HG02870 (cell line): ENCODE results near the gene HIPK4.
"Not testable (repeated sequence)": the region's sequence is repeated elsewhere in the genome, so short reads cannot be mapped to it uniquely, and the experiment has no call there.

Source experiments
- ATAC-seq: cut with Tn5 transposase; IDR thresholded peaks from one replicate; pipeline ENCODE4 v1.9.1; 2021; ENCODE audit warnings: mild to moderate bottlenecking, moderate library complexity; ENCODE audit not compliant: unreplicated experiment

HIPK4 gene

GRCh38 chr19:40418040-40418439 is 28.1 kb upstream of the HIPK4 start:
- ATAC-seq, result no peak

DNA sequence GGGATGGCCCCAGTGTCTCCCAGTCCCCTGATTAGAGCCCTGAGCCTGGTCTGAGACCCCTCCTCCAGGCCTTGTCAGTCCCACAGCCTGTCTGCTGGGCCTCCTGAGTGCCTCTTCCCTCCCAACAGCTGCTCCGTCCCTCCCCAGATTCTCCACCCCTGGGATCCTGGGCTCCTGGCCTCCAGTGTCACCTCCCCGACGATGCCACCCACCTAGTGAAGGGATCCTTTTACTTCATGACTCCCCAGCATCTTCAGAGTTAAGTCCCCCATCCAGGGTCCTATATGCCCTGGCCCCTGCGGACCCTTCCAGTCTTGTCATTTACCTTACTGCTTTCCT is 27.6 kb upstream of the HIPK4 start:
- ATAC-seq, result no peak

- no peak for ATAC-seq
Measured at GRCh38 chr19:40416918-40417642, 27.1 kb upstream of the HIPK4 start.

DNA sequence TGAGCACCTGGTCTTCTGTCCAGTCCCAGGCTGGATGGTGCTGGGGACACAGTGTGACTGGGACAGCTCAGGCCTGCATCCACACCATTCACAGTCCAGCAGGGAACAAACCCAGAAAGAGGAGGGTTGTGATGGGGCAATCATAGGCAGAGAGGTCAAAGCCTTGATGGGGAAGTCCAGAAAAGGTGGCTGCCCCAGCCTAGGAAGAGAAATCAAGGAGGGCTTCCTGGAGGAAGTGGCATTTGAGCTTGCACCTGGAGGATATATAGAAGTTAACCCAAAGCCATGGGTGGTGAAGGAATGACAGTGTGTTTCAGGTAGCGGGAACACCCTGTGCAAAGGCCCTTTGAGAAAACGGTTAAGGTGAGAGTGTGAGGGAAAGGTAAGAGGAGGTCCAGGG is 25.8 kb upstream of the HIPK4 start:
- no peak for ATAC-seq

DNA sequence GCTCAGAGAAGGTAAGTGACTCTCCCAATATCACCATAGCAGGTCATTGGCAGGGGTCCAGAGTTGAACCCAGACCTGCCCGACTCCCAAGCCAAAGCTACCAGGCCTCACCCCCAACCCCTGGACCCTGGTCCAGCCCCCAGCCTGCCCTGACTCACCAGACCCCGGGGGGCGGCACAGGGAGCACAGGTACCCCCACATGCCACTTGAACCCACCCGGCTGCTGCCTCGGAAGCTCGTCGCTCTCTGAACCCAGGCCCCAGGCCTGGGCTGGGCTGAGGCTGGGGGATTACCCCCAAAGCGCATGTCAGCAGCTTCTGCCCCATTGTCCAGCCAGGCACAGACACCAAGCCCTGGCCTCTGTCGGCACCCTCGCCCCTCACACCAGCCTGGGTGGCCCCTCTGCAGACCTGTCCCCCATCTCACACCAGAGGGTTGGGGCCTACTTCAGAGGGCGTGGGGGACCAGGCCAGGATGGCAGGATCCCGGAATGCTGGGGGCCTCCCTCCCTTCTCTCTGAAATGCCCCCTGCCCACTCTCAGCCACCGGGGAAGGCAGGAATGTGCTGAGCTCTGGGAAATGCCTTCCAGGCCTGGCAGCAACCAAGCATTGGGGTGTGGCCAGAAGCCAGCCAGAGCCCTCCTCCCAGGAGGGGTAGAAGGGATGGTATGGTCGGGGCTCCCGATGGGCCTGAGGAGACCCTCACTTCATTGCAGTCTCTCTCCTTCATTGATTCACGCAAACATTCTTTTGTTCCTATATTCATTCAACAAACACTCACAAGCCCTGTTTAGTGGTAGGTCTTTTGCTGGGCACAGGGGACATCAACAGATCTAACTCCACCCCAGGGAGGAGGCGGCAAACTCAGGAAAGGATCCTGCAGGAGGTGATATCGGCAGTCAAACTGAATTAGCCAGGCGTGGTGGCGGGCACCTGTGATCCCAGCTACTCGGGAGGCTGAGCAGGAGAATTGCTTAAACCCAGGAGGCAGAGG is 24.9 kb upstream of the HIPK4 start:
- ATAC-seq, result no peak

- no peak for ATAC-seq
Measured at GRCh38 chr19:40413291-40413845, 23.4 kb upstream of the HIPK4 start, which contains the start of gene PRX. Gene PRX, minus strand, starts transcription at chr19:40413378. Its CDS starts 5,446 bp downstream, at chr19:40407932.

- no peak for ATAC-seq
Measured at GRCh38 chr19:40412866-40413265, 22.9 kb upstream of the HIPK4 start.

DNA sequence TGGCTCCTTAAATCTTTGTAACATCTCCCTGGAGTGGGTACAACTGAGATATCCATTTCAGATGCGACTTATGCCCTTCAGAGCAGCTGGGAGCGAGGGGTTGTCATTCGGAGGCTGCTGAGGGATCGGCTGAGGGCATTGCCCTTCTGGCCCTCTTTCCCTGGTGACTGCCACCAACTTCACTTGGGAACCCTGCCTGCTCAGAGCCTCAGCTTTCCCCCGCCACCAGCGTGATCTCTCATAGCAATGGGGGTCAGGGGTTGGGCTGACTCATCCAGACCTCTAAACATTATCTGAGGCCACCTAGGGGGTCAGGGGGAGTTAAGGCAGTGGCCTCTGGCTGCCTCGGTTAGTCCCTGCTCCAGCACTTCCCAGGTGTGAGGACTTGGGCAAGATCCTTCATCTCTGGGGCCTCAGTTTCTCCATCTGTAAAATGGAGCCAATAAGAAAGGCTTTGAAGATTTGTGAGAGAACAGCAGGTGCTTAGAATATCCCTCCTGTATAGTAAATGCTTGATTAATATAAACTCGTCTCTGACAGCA is 22.0 kb upstream of the HIPK4 start:
- no peak for ATAC-seq

DNA sequence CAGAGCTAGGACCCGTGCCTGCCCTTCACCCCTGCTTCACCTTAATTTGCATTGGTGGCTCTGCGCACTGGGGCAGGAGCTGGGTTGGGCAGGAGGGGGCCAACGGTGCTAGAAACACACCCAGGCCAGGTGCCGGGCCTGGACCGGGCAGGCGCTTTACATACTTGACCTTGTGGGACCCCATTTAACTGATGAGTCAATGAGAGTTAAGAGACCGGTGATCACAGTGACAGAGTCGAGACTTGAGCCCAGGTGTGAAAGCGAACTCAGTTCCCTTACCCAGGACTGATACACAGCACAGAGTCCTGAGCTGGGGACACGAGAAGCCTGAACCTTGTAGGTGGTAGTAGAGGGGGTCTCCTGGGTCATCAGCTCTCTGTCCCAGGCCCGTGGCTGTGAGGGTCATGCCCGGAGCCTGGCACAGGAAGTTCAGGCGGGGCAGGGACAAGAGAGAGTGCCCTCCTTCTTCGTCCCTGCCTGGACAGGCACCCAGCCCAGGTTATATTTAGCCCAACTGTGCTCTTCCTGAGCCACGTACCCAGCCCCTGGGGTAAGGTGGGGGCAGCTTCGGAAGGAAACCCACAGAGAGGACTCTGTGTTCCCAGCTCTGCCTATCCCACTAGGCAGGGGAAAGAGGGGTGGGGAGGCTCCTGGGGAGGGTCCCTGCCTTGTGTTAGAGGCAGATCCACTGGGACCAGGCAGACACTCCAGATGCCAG is 21.3 kb upstream of the HIPK4 start:
- no peak for ATAC-seq

DNA sequence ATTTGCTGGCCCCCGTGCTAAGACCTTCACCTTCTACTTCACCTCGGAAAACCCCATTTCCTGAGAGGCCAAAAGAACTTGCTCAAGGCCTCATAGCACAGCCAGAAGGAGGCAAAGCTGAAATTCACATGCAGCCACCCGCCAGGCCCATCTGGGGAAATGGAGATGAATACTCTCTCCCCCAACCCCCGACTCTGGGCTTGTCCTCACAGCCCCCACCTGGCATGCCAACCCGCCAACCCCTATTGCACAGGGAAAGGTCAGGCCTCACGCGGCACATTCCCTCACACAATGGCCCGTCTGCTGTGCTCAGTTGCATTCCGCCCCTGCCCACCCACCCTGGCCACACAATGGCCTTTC is 20.0 kb upstream of the HIPK4 start:
- no peak for ATAC-seq

DNA sequence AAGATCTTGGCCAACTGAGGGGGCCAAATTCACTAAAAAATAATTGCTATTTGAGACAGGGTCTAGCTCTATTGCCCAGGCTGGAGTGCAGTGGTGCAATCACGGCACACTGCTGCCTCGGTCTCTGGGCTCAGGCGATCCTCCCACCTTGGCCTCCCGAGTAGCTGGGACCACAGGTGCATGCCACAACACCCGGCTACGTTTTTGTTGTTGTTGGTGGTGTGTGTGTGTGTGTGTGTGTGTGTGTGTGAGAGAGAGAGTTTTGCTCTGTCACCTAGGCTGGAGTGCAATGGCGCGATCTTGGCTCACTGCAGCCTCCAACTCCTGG is 18.6 kb upstream of the HIPK4 start:
- not testable (repeated sequence) for ATAC-seq

DNA sequence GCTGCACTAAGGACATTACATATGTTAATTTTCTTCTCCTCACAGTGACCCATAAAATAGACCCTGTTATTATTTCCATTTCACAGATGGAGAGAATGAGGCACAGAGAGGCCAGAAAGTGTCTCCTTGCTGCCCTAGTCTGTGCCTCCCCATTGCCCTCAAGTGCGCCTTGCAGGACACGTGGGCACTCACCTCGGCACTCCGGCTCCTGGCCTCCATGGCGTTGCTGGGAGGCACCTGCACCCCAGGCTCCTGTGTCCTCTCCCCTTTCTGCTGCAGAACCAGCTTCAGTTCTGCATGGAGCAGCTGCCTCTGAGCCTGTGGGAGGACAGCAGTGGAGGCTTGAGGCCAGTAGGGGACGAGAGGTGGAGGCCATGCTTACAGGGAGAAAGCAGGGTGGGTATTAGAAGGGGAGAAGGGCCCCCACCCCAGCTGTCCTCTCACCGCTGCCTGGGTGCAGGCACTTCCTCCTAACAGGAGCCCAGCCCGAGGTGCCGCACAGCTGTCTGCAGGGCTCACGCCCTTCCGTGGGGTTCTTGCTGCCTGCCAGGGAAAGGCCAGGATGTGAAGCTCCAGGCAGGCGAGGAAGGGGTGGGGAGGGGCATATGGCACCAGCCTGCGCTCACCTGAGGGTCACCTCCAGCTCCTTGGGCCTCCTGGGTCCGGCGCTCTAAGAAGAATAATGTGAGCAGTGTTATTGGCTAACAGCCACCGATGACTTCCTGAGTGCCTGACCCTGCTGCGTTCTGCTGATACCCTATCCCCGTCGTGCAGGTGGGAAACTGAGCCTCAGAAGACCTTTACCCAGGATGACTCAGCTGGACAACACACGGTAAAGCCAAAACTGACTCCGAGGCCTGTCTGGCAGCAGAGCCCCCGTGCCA is 18.0 kb upstream of the HIPK4 start:
- no peak for ATAC-seq

- ATAC-seq, result peak; percentile 58
Measured at GRCh38 chr19:40403262-40403984, 13.4 kb upstream of the HIPK4 start.

DNA sequence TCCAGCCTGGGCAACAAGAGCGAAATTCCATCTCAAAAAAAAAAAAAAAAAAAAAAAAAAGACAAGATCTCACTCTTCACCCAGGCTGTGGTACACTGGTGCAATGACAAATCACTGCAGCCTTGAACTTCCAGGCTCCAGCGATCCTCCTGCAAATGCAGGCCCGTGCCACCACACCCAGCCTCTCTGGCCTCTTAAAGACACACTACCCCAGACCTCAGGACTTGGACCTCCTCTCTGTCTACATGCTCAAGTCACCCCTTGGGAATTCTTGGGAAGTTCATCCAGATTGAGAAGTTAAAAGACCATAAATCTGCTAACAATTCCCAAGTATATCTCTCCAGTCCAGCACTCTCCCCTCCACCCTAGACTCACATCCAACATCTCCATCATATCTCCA is 10.6 kb upstream of the HIPK4 start:
- ATAC-seq, result no peak

- ATAC-seq, result no peak
Measured at GRCh38 chr19:40398417-40399131, 8.6 kb upstream of the HIPK4 start.

DNA sequence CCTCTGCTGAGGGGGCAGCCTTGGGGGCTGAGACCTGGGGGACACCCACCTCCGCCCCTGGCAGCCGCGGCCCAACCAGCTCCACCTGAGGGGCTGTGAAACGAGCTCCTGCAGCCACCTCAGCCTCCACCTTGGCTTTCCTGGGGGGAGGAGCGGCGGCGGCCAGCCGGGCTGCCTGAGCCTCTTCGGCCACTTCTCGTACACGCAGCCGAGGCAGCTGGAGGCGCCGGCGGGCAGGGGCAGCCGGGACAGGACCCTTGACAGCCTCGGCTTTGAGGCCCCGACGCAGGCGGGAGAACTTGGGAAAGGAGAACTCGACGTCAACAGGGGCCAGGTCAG is 7.6 kb upstream of the HIPK4 start:
- no peak for ATAC-seq

DNA sequence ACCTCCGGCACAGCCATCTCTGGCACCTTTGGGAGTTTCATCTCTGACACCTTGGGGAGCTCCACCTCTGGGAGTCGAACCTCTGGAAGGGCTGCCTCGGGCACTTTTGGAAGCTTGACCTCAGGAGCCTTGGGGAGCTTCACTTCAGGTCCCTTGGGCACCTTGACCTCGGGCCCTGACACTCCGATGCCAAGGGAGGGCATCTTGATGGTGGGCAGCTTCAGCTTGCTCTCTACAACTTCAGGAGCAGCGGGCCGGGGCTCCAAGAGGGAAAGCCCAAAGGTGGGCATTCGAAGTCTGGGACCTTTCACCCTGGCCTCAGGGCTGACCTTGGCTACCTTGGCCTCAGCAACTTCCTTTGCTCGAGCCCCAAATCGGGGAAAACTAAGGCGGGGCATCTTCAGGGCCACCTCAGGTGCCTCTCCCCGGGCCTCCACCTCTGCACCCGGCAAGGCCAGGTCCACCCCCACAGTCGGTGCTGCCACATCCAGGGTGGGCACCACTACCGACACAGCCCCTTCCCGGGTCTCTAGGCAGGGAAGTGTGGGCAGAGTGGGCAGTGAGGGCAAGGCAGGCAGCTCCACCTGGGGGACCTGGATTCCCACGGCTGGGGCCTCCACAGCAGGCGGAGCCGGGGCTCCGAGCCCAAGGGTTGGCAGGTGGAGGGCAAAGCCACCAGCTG is 7.0 kb upstream of the HIPK4 start:
- no peak for ATAC-seq

GRCh38 chr19:40395956-40396355 is 6.0 kb upstream of the HIPK4 start:
- ATAC-seq, result no peak
